ENCODE data around the gene SUSD3. TPM values are rescaled to one million over a fixed set of nuclear protein-coding genes. Genes with fewer than 3 reads are reported as not detected.
A peak's percentile ranks its signal among the peaks of the same experiment; 100 is the strongest.

SUSD3 gene
- polyA plus RNA-seq, 3 donors: 10.5 to 24.6 (median 15.7) TPM

DNA sequence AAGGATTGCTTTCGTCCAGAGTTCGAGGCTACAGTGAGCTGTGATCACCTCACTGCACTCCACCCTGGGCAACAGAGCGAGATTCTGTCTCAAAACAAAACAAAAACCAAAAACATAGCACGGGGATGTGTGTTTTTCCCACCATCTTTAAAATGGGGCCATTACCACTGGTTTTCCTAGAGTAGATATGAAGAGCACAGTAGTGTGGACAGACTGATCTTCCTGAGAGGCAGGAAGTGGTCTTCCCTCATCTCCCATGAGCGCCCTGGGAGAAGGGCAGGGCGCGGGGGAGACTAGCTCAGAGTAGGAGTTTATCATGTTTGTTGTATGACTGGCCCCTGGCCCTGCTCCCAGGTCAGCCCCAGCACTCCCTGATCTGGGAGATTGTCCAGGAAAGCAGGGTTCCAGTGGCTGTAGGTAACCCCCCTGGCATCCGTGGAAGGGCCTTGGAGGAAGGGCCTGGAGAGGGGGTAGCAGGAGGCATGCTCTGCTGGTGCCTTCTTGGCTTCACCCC lies 2.3 kb downstream of the SUSD3 start:
- Histone ChIP-seq H3K27me3 (ENCODE audit: control insufficient read depth in 2 of 2, insufficient read depth in 2 of 2, low read length in 2 of 2) (no peaks in the 10 kb centered on the region), H3K79me2 (ENCODE audit: insufficient read depth, low read length) (peaks cover 38% of the 10 kb centered on the region), H3K9ac (ENCODE audit: insufficient read depth, low read length, poor library complexity, severe bottlenecking) (no peak overlapping the region), H3K4me1 (ENCODE audit: control insufficient read depth in 1 of 2, insufficient read depth in 2 of 2, low read length in 2 of 2) (peaks cover 46 to 73% of the 10 kb centered on the region in 2 donors), H3K36me3 (replicated peaks in 1 of 2; ENCODE audit: control insufficient read depth in 1 of 2, insufficient read depth in 2 of 2, low read length in 2 of 2) (no peaks in the 10 kb centered on the region), H3K4me3 (replicated peaks in 1 of 3; ENCODE audit: low read depth in 2 of 3, low read length in 3 of 3) (peak overlapping the region in 1 of 3 experiments; percentile 77), H3K4me2 (replicated peaks; ENCODE audit: extremely low read depth, low read length, poor library complexity, severe bottlenecking) (no peak overlapping the region), H3K27ac (ENCODE audit: low read depth in 1 of 2, low read length in 2 of 2) (no peak overlapping the region), H2AFZ (ENCODE audit: insufficient read depth, low read depth, low read length, poor library complexity, severe bottlenecking) (no peak overlapping the region), H3K9me3 (replicated peaks in 1 of 2; ENCODE audit: control insufficient read depth in 1 of 2, insufficient read depth in 1 of 2, low read length in 2 of 2) (no peaks in the 10 kb centered on the region), H4K20me1 (ENCODE audit: insufficient read depth, low read length) (no peaks in the 10 kb centered on the region)
- Mint-ChIP-seq H3K36me3 (peaks cover 8 to 12% of the 10 kb centered on the region in 2 donors), H3K9me3 (peaks cover 0 to 3% (median 0%) of the 10 kb centered on the region in 7 donors), H3K27ac (peak overlapping the region in 1 of 7 donors; percentile 78), H3K27me3 (ENCODE audit: low read depth in 3 of 3) (peaks cover 3 to 8% (median 4%) of the 10 kb centered on the region in 3 donors), H3K4me3 (no peak overlapping the region), H3K4me1 (peaks cover 69% of the 10 kb centered on the region)
- TF ChIP-seq, protein P1, sequence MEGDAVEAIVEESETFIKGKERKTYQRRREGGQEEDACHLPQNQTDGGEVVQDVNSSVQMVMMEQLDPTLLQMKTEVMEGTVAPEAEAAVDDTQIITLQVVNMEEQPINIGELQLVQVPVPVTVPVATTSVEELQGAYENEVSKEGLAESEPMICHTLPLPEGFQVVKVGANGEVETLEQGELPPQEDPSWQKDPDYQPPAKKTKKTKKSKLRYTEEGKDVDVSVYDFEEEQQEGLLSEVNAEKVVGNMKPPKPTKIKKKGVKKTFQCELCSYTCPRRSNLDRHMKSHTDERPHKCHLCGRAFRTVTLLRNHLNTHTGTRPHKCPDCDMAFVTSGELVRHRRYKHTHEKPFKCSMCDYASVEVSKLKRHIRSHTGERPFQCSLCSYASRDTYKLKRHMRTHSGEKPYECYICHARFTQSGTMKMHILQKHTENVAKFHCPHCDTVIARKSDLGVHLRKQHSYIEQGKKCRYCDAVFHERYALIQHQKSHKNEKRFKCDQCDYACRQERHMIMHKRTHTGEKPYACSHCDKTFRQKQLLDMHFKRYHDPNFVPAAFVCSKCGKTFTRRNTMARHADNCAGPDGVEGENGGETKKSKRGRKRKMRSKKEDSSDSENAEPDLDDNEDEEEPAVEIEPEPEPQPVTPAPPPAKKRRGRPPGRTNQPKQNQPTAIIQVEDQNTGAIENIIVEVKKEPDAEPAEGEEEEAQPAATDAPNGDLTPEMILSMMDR (IDR thresholded peaks at IDR 0.05): no peak
- DNase-seq: no peak
- 50% methylated on average over 1 of the region's 8 CpGs for WGBS (ENCODE audit: insufficient coverage)
- intact Hi-C loops (cut with micrococcal nuclease): no loop called here

DNA sequence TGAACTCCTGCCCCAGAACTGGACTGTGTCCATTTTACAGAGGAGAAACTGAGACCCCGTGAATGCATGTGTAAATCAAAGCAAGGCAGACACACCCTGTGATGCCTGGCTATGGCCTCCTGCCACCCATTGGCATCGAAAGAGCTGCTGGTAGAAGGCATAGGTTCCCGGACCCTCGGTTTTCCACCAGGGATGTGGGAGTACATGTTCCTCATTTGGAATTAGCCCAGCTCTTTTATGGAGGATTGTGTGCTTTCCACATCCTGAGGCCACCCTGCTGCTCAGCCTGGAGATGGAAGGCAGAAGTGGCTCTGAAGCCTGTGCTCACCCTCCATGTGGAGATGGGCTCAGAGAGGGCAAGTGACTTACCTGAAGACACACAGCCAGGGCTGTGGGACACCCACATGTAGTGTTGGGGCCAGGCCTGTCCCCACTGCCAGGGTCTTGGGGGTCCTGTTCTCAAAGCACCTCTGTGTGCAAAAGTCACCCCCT lies 2.8 kb downstream of the SUSD3 start:
- peaks cover 0 to 3% (median 0%) of the 10 kb centered on the region in 7 donors for H3K9me3 Mint-ChIP-seq
- WGBS (ENCODE audit: insufficient coverage): 100% methylated on average over 4 of the region's 4 CpGs
- Histone ChIP-seq H3K4me3 (replicated peaks in 1 of 3; ENCODE audit: low read depth in 2 of 3, low read length in 3 of 3) (no peak overlapping the region), H3K27ac (ENCODE audit: low read depth in 1 of 2, low read length in 2 of 2) (no peak overlapping the region), H3K9me3 (replicated peaks in 1 of 2; ENCODE audit: control insufficient read depth in 1 of 2, insufficient read depth in 1 of 2, low read length in 2 of 2) (no peaks in the 10 kb centered on the region), H3K27me3 (ENCODE audit: control insufficient read depth in 2 of 2, insufficient read depth in 2 of 2, low read length in 2 of 2) (no peaks in the 10 kb centered on the region), H3K9ac (ENCODE audit: insufficient read depth, low read length, poor library complexity, severe bottlenecking) (no peak overlapping the region), H3K4me1 (ENCODE audit: control insufficient read depth in 1 of 2, insufficient read depth in 2 of 2, low read length in 2 of 2) (peaks cover 48 to 74% of the 10 kb centered on the region in 2 donors), H3K4me2 (replicated peaks; ENCODE audit: extremely low read depth, low read length, poor library complexity, severe bottlenecking) (no peak overlapping the region), H3K36me3 (replicated peaks in 1 of 2; ENCODE audit: control insufficient read depth in 1 of 2, insufficient read depth in 2 of 2, low read length in 2 of 2) (no peaks in the 10 kb centered on the region), H4K20me1 (ENCODE audit: insufficient read depth, low read length) (no peaks in the 10 kb centered on the region), H3K79me2 (ENCODE audit: insufficient read depth, low read length) (peaks cover 40% of the 10 kb centered on the region), H2AFZ (ENCODE audit: insufficient read depth, low read depth, low read length, poor library complexity, severe bottlenecking) (no peak overlapping the region)
- peaks cover 11 to 12% of the 10 kb centered on the region in 2 donors for H3K36me3 Mint-ChIP-seq
- TF ChIP-seq, protein P1 (IDR thresholded peaks at IDR 0.05): no peak
- H3K27ac Mint-ChIP-seq: peak overlapping the region in 2 of 7 donors; percentile 30 to 60
- no peak overlapping the region for H3K4me3 Mint-ChIP-seq
- intact Hi-C loops (cut with micrococcal nuclease): no loop called here
- DNase-seq: no peak
- peaks cover 3 to 8% (median 4%) of the 10 kb centered on the region in 3 donors for H3K27me3 Mint-ChIP-seq (ENCODE audit: low read depth in 3 of 3)
- H3K4me1 Mint-ChIP-seq: peaks cover 68% of the 10 kb centered on the region
